ENCODE results near the gene NCK2. TPM values are rescaled to one million over a fixed set of nuclear protein-coding genes. Genes with fewer than 3 reads are reported as not detected.

NCK2 gene
- total and polyA plus RNA-seq, 2 of the 4 experiments (the other 2 are of a cell fraction), result 15.8 to 22.2 TPM

GRCh38 chr2:105708697-105709096 lies 36.0 kb upstream of the NCK2 start:
- DNase-seq (no peak), ATAC-seq (ENCODE audit: low read depth) (no peak)
- Histone ChIP-seq H3K23ac (ENCODE audit: low read depth, low read length) (no peak overlapping the region), H2BK20ac (ENCODE audit: low read depth, low read length) (no peak overlapping the region), H2AK9ac (replicated peaks; ENCODE audit: low read depth, low read length, poor library complexity) (no peak overlapping the region), H3K9ac (ENCODE audit: low read depth, low read length) (no peak overlapping the region), H3K4ac (ENCODE audit: low read depth, low read length) (no peak overlapping the region), H2BK5ac (ENCODE audit: low read depth, low read length, poor library complexity, severe bottlenecking) (no peak overlapping the region), H3K4me3 (ENCODE audit: insufficient read depth, low read depth, low read length) (no peak overlapping the region), H2AK5ac (ENCODE audit: low read depth, low read length) (no peak overlapping the region), H3K4me1 (ENCODE audit: control insufficient read depth, insufficient read depth, low read length) (no peaks in the 10 kb centered on the region), H4K91ac (ENCODE audit: insufficient read depth, low read depth, low read length) (no peak overlapping the region), H2BK120ac (ENCODE audit: low read depth, low read length) (no peak overlapping the region), H3K9me3 (ENCODE audit: control insufficient read depth, insufficient read depth, low read length) (no peaks in the 10 kb centered on the region), H4K5ac (ENCODE audit: low read depth, low read length) (no peak overlapping the region), H3K27ac (ENCODE audit: insufficient read depth, low read length) (no peak overlapping the region), H3K9me1 (ENCODE audit: insufficient read depth, low read length) (no peaks in the 10 kb centered on the region), H3K79me1 (ENCODE audit: low read depth in 1 of 2, low read length in 2 of 2) (no peaks in the 10 kb centered on the region), H3K14ac (replicated peaks; ENCODE audit: low read depth, low read length) (no peak overlapping the region), H4K8ac (ENCODE audit: low read depth in 2 of 2, low read length in 2 of 2) (no peak overlapping the region), H3K56ac (ENCODE audit: extremely low read depth, insufficient read depth, low read length) (no peak overlapping the region), H2AFZ (replicated peaks; ENCODE audit: low read length, poor library complexity) (no peak overlapping the region), H3K36me3 (ENCODE audit: control insufficient read depth, insufficient read depth, low read length) (no peaks in the 10 kb centered on the region), H3K18ac (ENCODE audit: low read depth, low read length) (no peak overlapping the region), H3K27me3 (ENCODE audit: control insufficient read depth, insufficient read depth, low read length) (peaks cover 27% of the 10 kb centered on the region), H2BK15ac (ENCODE audit: low read depth, low read length) (no peak overlapping the region), H4K20me1 (ENCODE audit: insufficient read depth, low read length) (no peaks in the 10 kb centered on the region), H3K4me2 (ENCODE audit: low read depth, low read length) (no peak overlapping the region)
- ChIA-PET CTCF (no interaction called here), POLR2A (ENCODE audit: unreplicated experiment) (no interaction called here)
- intact Hi-C loops (cut with micrococcal nuclease) (no loop called here), in situ Hi-C loops (cut with MboI; ENCODE audit: low sequenced_read_pairs) (no loop called here), dilution Hi-C loops (cut with HindIII; ENCODE audit: low sequenced_read_pairs, unreplicated experiment) (no loop called here)
- TF ChIP-seq POLR2A (IDR thresholded peaks at IDR 0.05; ENCODE audit: low read depth, low read length) (no peak), RCOR1 (IDR thresholded peaks at IDR 0.05; ENCODE audit: insufficient replicate concordance, low read length) (no peak), ELK1 (IDR thresholded peaks at IDR 0.05; ENCODE audit: borderline replicate concordance, low read depth, low read length) (no peak), MAFK (IDR thresholded peaks at IDR 0.05; ENCODE audit: low read depth, low read length) (no peak)
- no TSS peak for BruUV-seq (replicated peaks)

Measured in IMR-90 (cell line).